IPS-20b (cell line): Measurements from ENCODE around the gene MAST4.

ENCODE experiments used
- H3K27ac ChIP-seq: one replicate; pipeline ENCODE4 v1.5.1; 2013; ENCODE audit warnings: low read length
- H3K27me3 ChIP-seq: 2 replicates; pipeline ENCODE4 v1.6.1; 2013; ENCODE audit warnings: mild to moderate bottlenecking, low read length, inconsistent platforms; ENCODE audit not compliant: insufficient read depth
- H3K36me3 ChIP-seq: 2 replicates; pipeline ENCODE4 v1.6.1; 2013; ENCODE audit warnings: low read depth, mild to moderate bottlenecking, inconsistent platforms, low read length, moderate library complexity; ENCODE audit not compliant: insufficient read depth
- H3K4me1 ChIP-seq: 2 replicates; pipeline ENCODE4 v1.6.1; 2013; ENCODE audit warnings: mild to moderate bottlenecking, control low read depth, inconsistent platforms, low read length, moderate library complexity; ENCODE audit not compliant: insufficient read depth
- H3K4me3 ChIP-seq: 2 replicates; pipeline ENCODE4 v1.5.1; 2013; ENCODE audit warnings: mild to moderate bottlenecking, low read length, inconsistent platforms
- H3K9ac ChIP-seq: 2 replicates; pipeline ENCODE4 v1.6.1; 2013; ENCODE audit warnings: low read depth, mild to moderate bottlenecking, inconsistent platforms, low read length, moderate library complexity
- H3K9me3 ChIP-seq: 2 replicates; pipeline ENCODE4 v1.6.1; 2013; ENCODE audit warnings: mild to moderate bottlenecking, low read depth, low read length, inconsistent platforms; ENCODE audit not compliant: insufficient read depth

The MAST4 gene

GRCh38 chr5:67202828-67203227, 606.6 kb downstream of the MAST4 start:
- H3K36me3 ChIP-seq = no peaks in the 10 kb centered on the region
- no peak overlapping the region for H3K4me3 ChIP-seq
- no peaks in the 10 kb centered on the region for H3K4me1 ChIP-seq
- H3K27me3 ChIP-seq = no peaks in the 10 kb centered on the region
- no peak overlapping the region for H3K9ac ChIP-seq
- H3K9me3 ChIP-seq = no peaks in the 10 kb centered on the region
- no peak overlapping the region for H3K27ac ChIP-seq

- Histone ChIP-seq H3K4me3 (no peak overlapping the region), H3K27me3 (no peaks in the 10 kb centered on the region), H3K4me1 (no peaks in the 10 kb centered on the region), H3K36me3 (no peaks in the 10 kb centered on the region), H3K9me3 (no peaks in the 10 kb centered on the region), H3K9ac (no peak overlapping the region), H3K27ac (no peak overlapping the region)
Measured at GRCh38 chr5:67203701-67204074, 607.5 kb downstream of the MAST4 start.

- Histone ChIP-seq H3K9ac (no peak overlapping the region), H3K4me1 (no peaks in the 10 kb centered on the region), H3K27ac (no peak overlapping the region), H3K9me3 (no peaks in the 10 kb centered on the region), H3K36me3 (no peaks in the 10 kb centered on the region), H3K4me3 (no peak overlapping the region), H3K27me3 (no peaks in the 10 kb centered on the region)
Measured at GRCh38 chr5:67204821-67205220, 608.6 kb downstream of the MAST4 start.

GRCh38 chr5:67205981-67206380, 609.8 kb downstream of the MAST4 start:
- Histone ChIP-seq H3K4me1 (no peaks in the 10 kb centered on the region), H3K9ac (no peak overlapping the region), H3K36me3 (no peaks in the 10 kb centered on the region), H3K27me3 (no peaks in the 10 kb centered on the region), H3K27ac (no peak overlapping the region), H3K9me3 (no peaks in the 10 kb centered on the region), H3K4me3 (no peak overlapping the region)

- no peak overlapping the region for H3K9ac ChIP-seq
- no peaks in the 10 kb centered on the region for H3K9me3 ChIP-seq
- no peaks in the 10 kb centered on the region for H3K36me3 ChIP-seq
- H3K4me3 ChIP-seq = no peak overlapping the region
- H3K27me3 ChIP-seq = no peaks in the 10 kb centered on the region
- H3K4me1 ChIP-seq = no peaks in the 10 kb centered on the region
- no peak overlapping the region for H3K27ac ChIP-seq
Measured at GRCh38 chr5:67206461-67206860, 610.3 kb downstream of the MAST4 start.

GRCh38 chr5:67206929-67207328, 610.7 kb downstream of the MAST4 start:
- Histone ChIP-seq H3K27me3 (no peaks in the 10 kb centered on the region), H3K9ac (no peak overlapping the region), H3K27ac (no peak overlapping the region), H3K4me1 (no peaks in the 10 kb centered on the region), H3K4me3 (no peak overlapping the region), H3K9me3 (no peaks in the 10 kb centered on the region), H3K36me3 (no peaks in the 10 kb centered on the region)

- Histone ChIP-seq H3K27ac (no peak overlapping the region), H3K27me3 (no peaks in the 10 kb centered on the region), H3K9ac (no peak overlapping the region), H3K9me3 (no peaks in the 10 kb centered on the region), H3K4me1 (no peaks in the 10 kb centered on the region), H3K36me3 (no peaks in the 10 kb centered on the region), H3K4me3 (no peak overlapping the region)
Measured at GRCh38 chr5:67208403-67208802, 612.2 kb downstream of the MAST4 start.

- H3K27me3 ChIP-seq = no peaks in the 10 kb centered on the region
- H3K9me3 ChIP-seq = no peaks in the 10 kb centered on the region
- no peak overlapping the region for H3K27ac ChIP-seq
- no peak overlapping the region for H3K4me3 ChIP-seq
- no peak overlapping the region for H3K9ac ChIP-seq
- H3K4me1 ChIP-seq = no peaks in the 10 kb centered on the region
- no peaks in the 10 kb centered on the region for H3K36me3 ChIP-seq
Measured at GRCh38 chr5:67209141-67209771, 613.1 kb downstream of the MAST4 start.

- Histone ChIP-seq H3K36me3 (no peaks in the 10 kb centered on the region), H3K4me3 (no peak overlapping the region), H3K9ac (no peak overlapping the region), H3K27ac (no peak overlapping the region), H3K9me3 (no peaks in the 10 kb centered on the region), H3K27me3 (no peaks in the 10 kb centered on the region), H3K4me1 (no peaks in the 10 kb centered on the region)
Measured at GRCh38 chr5:67211926-67212325, 615.7 kb downstream of the MAST4 start.

GRCh38 chr5:67214036-67214435, 617.8 kb downstream of the MAST4 start:
- Histone ChIP-seq H3K27me3 (no peaks in the 10 kb centered on the region), H3K27ac (no peak overlapping the region), H3K36me3 (no peaks in the 10 kb centered on the region), H3K9ac (no peak overlapping the region), H3K4me1 (no peaks in the 10 kb centered on the region), H3K4me3 (no peak overlapping the region), H3K9me3 (no peaks in the 10 kb centered on the region)

- Histone ChIP-seq H3K4me1 (no peaks in the 10 kb centered on the region), H3K9me3 (no peaks in the 10 kb centered on the region), H3K4me3 (no peak overlapping the region), H3K36me3 (no peaks in the 10 kb centered on the region), H3K27ac (no peak overlapping the region), H3K27me3 (no peaks in the 10 kb centered on the region), H3K9ac (no peak overlapping the region)
Measured at GRCh38 chr5:67214707-67215447, 618.7 kb downstream of the MAST4 start.
